ENCODE measurements around the gene RAB11FIP4.

The RAB11FIP4 gene

DNA sequence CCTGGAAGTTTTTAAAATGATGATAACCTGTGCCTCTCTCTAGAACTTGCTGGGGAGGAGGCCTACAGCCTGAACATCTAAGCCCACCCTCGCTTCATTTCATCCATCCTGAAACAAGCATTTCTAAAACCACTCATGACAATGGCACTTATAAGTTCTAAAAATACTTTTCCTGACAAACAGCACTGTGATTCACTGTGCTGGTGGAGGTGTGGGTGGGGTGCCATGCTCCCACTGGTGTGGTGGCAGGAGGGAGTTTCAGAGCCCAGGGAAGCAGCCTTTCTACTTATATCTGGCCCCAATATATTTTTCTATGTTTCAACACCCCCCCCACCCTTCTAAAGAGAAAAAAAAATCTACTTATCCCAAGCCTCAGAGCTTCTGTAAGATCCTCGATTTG, 52.6 kb downstream of the RAB11FIP4 start:
- TF ChIP-seq, protein P1, sequence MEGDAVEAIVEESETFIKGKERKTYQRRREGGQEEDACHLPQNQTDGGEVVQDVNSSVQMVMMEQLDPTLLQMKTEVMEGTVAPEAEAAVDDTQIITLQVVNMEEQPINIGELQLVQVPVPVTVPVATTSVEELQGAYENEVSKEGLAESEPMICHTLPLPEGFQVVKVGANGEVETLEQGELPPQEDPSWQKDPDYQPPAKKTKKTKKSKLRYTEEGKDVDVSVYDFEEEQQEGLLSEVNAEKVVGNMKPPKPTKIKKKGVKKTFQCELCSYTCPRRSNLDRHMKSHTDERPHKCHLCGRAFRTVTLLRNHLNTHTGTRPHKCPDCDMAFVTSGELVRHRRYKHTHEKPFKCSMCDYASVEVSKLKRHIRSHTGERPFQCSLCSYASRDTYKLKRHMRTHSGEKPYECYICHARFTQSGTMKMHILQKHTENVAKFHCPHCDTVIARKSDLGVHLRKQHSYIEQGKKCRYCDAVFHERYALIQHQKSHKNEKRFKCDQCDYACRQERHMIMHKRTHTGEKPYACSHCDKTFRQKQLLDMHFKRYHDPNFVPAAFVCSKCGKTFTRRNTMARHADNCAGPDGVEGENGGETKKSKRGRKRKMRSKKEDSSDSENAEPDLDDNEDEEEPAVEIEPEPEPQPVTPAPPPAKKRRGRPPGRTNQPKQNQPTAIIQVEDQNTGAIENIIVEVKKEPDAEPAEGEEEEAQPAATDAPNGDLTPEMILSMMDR (conservative IDR thresholded peaks at IDR 0.05; ENCODE audit: low read length), result no peak
- TF ChIP-seq EZH2phosphoT487 (IDR thresholded peaks at IDR 0.05; ENCODE audit: borderline replicate concordance), result no peak
- Histone ChIP-seq H3K4me1 (ENCODE audit: insufficient read depth, low read length, poor library complexity, severe bottlenecking) (no peaks in the 10 kb centered on the region), H3K4me3 (ENCODE audit: low read length, poor library complexity, severe bottlenecking) (no peak overlapping the region), H2AFZ (ENCODE audit: low read length) (no peak overlapping the region), H3K9me2 (replicated peaks; ENCODE audit: low read depth, low read length) (no peaks in the 10 kb centered on the region), H3K36me3 (ENCODE audit: insufficient read depth, low read length) (no peaks in the 10 kb centered on the region), H3K4me2 (ENCODE audit: low read depth, low read length, poor library complexity, severe bottlenecking) (no peak overlapping the region), H3F3A (ENCODE audit: low read depth) (no peaks in the 10 kb centered on the region), H3K9me3 (ENCODE audit: insufficient read depth, low read depth, low read length) (no peaks in the 10 kb centered on the region), H3K9ac (ENCODE audit: low read depth, low read length, poor library complexity, severe bottlenecking) (no peak overlapping the region), H3K79me2 (ENCODE audit: insufficient read depth, low read length) (no peaks in the 10 kb centered on the region), H4K20me1 (ENCODE audit: insufficient read depth, low read length, poor library complexity, severe bottlenecking) (no peaks in the 10 kb centered on the region), H3K27me3 (ENCODE audit: insufficient read depth, low read length, poor library complexity, severe bottlenecking) (no peaks in the 10 kb centered on the region)

DNA sequence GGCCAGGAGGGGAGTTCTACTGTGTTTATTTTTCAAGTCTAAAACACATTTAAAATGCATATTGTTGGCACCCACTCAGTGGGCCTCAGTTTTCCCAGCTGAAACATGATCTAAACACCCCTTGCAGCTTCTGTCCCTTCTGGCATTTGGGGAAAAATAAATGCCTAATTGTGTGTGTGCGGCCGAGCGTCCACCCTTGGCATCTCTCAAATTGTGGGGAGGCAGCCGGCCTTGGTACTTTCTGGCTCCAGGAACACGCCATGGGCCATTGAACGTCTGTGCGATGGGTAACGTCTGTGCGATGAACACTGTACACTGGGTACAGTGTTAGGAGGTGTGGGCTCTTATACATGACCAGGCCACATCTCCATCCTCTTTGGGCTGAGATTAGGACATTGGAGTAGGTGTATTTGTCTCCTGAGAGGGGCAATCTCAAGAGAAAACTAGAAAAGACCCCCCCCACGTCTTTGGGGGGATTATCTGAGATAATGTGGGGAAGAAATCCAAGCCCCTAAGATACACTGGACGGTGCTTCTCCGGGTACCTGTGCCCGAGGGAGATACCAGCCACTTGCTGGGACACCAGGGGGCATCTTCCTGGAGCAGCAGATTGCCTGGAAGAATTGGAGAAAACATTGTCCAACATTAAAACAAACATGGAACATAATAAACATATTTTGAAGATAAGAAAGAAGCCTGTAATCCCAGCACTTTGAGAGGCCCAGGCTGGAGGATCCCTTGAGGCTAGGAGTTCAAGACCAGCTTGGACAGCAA, 54.9 kb downstream of the RAB11FIP4 start:
- Histone ChIP-seq H3K27me3 (ENCODE audit: insufficient read depth, low read length, poor library complexity, severe bottlenecking) (no peaks in the 10 kb centered on the region), H3K4me1 (ENCODE audit: insufficient read depth, low read length, poor library complexity, severe bottlenecking) (no peaks in the 10 kb centered on the region), H4K20me1 (ENCODE audit: insufficient read depth, low read length, poor library complexity, severe bottlenecking) (no peaks in the 10 kb centered on the region), H3F3A (ENCODE audit: low read depth) (no peaks in the 10 kb centered on the region), H2AFZ (ENCODE audit: low read length) (no peak overlapping the region), H3K36me3 (ENCODE audit: insufficient read depth, low read length) (no peaks in the 10 kb centered on the region), H3K9ac (ENCODE audit: low read depth, low read length, poor library complexity, severe bottlenecking) (no peak overlapping the region), H3K79me2 (ENCODE audit: insufficient read depth, low read length) (no peaks in the 10 kb centered on the region), H3K4me3 (ENCODE audit: low read length, poor library complexity, severe bottlenecking) (no peak overlapping the region), H3K9me3 (ENCODE audit: insufficient read depth, low read depth, low read length) (no peaks in the 10 kb centered on the region), H3K9me2 (replicated peaks; ENCODE audit: low read depth, low read length) (no peaks in the 10 kb centered on the region), H3K4me2 (ENCODE audit: low read depth, low read length, poor library complexity, severe bottlenecking) (no peak overlapping the region)
- TF ChIP-seq, protein P1 (conservative IDR thresholded peaks at IDR 0.05; ENCODE audit: low read length), result no peak
- no peak for TF ChIP-seq EZH2phosphoT487 (IDR thresholded peaks at IDR 0.05; ENCODE audit: borderline replicate concordance)

DNA sequence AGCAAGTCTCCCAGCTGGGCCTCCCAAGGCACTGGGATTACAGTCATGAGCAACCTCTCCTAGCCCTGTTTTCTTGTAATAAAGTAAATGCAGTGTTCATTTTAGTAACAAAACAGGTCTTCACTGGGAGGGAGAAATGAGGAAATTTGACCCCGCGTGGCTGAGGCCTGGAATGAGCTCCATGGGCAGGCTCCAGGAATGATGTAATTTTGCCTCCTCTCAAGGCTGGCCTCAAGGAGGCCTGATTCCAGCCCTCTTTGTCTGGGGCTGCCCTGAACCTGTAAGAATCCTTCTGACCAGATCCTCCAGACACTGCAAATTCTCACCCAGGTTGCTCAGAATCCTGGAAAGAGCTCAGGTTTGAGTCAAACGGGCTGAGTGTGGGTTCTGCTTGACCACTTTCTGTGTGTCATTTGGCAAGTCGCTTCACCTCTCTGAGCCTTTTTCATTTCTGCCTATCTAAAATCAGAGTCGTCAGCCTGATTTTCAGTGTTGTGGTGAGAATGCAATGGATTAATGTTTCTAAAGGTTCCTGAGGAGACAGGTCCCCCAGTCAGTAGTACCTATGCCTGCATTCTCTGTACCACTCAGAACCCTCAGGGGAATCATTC, 57.1 kb downstream of the RAB11FIP4 start:
- Histone ChIP-seq H3K36me3 (ENCODE audit: insufficient read depth, low read length) (no peaks in the 10 kb centered on the region), H3K9ac (ENCODE audit: low read depth, low read length, poor library complexity, severe bottlenecking) (no peak overlapping the region), H3K9me2 (replicated peaks; ENCODE audit: low read depth, low read length) (no peaks in the 10 kb centered on the region), H3K4me3 (ENCODE audit: low read length, poor library complexity, severe bottlenecking) (no peak overlapping the region), H3F3A (ENCODE audit: low read depth) (no peaks in the 10 kb centered on the region), H3K4me1 (ENCODE audit: insufficient read depth, low read length, poor library complexity, severe bottlenecking) (no peaks in the 10 kb centered on the region), H2AFZ (ENCODE audit: low read length) (no peak overlapping the region), H4K20me1 (ENCODE audit: insufficient read depth, low read length, poor library complexity, severe bottlenecking) (no peaks in the 10 kb centered on the region), H3K4me2 (ENCODE audit: low read depth, low read length, poor library complexity, severe bottlenecking) (no peak overlapping the region), H3K79me2 (ENCODE audit: insufficient read depth, low read length) (no peaks in the 10 kb centered on the region), H3K9me3 (ENCODE audit: insufficient read depth, low read depth, low read length) (no peaks in the 10 kb centered on the region), H3K27me3 (ENCODE audit: insufficient read depth, low read length, poor library complexity, severe bottlenecking) (no peaks in the 10 kb centered on the region)
- no peak for TF ChIP-seq EZH2phosphoT487 (IDR thresholded peaks at IDR 0.05; ENCODE audit: borderline replicate concordance)
- TF ChIP-seq, protein P1 (conservative IDR thresholded peaks at IDR 0.05; ENCODE audit: low read length), result no peak
